ENCODE results near the gene MYCN.

The MYCN gene

GRCh38 chr2:15981646-15982045, 41.3 kb downstream of the MYCN start:
- DNase-seq: no peak

- no peak for DNase-seq
These were observed 42.1 kb downstream of the MYCN start for GRCh38 chr2:15982285-15983044.

DNA sequence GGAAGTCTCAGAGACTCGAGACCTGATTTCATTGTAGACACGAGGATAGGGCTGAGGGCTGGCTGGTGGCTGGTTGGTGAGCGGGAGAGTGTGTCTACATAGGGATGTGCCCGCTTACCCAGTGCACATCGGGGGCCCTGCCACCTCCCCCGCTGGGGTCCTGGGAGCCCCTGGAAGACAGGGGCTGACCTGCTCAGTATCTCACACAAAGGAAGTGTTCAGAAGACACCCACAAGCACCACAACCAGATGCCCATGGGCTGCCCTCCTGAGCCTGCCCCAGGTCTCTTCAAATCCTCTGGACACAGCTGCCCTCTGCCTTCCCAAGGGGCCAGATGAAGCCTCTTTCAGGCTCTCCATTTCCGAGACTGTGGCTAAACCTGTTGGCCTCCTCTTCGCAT, 43.1 kb downstream of the MYCN start:
- DNase-seq: no peak

GRCh38 chr2:15984368-15985255, 44.3 kb downstream of the MYCN start:
- DNase-seq: no peak

DNA sequence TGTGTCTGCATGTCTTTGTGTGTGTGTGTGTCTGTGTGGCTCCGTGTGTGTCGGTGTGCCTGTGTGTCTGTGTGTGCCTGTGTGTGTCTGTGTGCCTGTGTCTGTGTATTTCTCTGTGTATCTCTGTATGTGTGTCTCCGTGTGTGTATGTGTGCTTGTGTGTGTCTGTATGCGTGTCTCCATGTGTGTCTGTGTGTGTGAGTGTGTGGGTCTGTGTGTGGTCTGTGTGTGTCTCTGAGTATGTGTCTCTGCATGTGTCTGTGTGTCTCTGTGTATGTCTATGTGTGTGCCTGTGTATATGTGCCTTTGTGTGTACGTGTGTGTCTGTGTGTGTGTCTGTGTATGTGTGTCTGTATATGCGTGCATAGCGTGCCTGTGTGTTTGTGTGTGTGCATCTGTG, 45.2 kb downstream of the MYCN start:
- DNase-seq: no peak

GRCh38 chr2:15986068-15986560, 45.8 kb downstream of the MYCN start:
- DNase-seq: no peak

GRCh38 chr2:15986644-15987043, 46.3 kb downstream of the MYCN start:
- no peak for DNase-seq

- DNase-seq: no peak
These were observed 48.4 kb downstream of the MYCN start for GRCh38 chr2:15988733-15989132.

DNA sequence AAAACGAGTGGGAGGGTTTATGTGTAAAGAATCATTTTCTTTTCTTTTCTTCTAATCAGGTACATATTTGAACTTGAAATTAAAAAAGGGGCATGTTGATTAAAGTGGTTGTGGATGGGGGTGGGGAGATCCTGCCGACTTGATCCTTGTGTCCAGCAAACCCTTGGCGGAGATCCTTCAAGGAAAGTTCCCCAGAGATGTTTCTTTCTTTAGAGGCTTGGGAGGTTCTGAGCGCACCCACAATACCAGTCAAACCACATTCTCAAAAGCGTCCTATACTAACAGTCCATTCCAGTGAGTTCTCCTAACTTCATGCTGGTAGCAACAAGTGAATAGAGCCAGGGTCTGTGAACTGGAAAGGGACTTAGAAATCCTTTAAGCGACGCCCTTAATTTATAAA, 49.2 kb downstream of the MYCN start:
- DNase-seq: no peak

- no peak for DNase-seq
These were observed 50.1 kb downstream of the MYCN start for GRCh38 chr2:15990151-15991101.

DNA sequence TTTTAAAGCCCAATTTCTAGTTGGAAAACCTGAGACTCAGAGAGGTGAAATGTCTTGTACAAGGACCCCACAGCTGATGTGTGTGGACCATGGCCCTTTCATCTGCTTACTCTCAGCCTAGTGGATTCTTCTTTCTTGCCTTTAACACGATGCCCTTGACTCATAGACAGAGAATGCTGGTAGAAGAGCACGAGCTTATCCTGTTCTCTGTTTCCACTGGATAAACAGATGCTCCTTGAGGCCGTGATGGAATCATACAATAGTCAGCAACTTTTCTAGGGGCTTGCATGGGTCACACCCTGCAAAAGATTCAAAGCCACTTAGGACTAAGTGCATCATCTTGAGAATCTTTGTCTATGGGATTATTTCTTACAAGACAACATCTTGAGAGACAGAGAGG, 50.9 kb downstream of the MYCN start:
- no peak for DNase-seq

DNA sequence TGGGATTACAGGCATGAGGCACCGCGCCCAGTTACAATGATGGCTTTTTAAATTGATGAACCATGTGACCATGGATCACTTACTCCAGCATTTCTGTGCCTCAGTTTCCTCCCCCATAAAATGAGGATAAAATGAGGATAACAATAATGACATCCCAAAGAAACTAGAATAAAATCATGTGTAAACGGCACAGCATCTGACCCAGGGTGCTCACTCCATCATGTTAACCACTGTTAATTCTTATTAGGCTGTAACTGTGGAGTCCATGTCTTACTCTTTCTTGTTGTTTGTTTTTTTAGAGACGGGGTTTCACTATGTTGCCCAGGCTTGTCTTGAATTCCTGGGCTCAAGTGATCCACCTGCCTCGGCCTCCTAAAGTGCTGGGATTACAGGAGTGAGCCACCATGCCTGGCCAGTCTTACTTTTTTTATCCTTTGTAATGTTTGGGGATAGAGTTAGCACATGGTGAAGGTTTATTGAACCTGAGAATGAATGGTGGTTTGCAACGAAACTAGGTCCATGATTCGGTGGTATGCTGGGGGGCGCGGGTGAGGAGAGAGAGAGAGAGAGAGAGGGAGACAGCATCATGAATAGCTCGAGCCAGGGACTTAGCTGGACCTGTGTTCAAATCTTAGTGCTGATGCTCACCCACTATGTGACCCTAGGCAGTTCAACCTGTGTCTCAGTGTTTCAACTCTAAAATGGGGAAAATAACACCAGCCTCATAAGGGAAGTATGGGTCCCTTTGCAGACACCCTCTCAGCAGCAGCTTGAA, 52.3 kb downstream of the MYCN start:
- DNase-seq: no peak

DNA sequence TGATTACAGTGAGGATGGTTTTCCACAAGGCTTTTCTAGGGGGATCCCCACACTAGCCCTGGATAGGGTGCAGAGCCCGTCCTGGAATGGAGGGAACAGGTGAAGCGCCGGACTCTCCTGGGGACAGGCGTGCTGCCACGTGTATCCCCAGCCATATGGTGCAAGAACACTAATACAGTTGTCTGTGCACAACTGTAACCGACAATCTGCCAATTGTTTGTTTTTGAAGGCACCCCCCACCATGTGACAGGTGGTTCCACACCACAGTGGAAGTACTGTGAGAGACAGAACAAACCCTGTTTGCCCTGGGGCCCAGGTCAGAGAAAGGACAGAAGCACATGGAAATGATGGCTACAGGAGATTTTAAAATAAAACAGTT, 52.9 kb downstream of the MYCN start:
- DNase-seq: no peak

- DNase-seq: no peak
These were observed 53.3 kb downstream of the MYCN start for GRCh38 chr2:15993666-15994065.

GRCh38 chr2:15995603-15996002, 55.3 kb downstream of the MYCN start:
- no peak for DNase-seq

Measured in activated naive CD4-positive, alpha-beta T cell treated with anti-CD3 and anti-CD28 coated beads, Interleukin-2, amount 50 U/mL, for 16 hours (primary cell).